ENCODE data around the gene TXK.

Gene TXK

GRCh38 chr4:48035952-48036351, 98.1 kb downstream of the TXK start:
- TF ChIP-seq CTCF (IDR thresholded peaks at IDR 0.05; ENCODE audit: insufficient read depth, low read length, poor library complexity, severe bottlenecking), result no peak
- no peak for TF ChIP-seq EZH2phosphoT487 (conservative IDR thresholded peaks at IDR 0.05; ENCODE audit: low read length)
- Histone ChIP-seq H2AFZ (ENCODE audit: low read depth, low read length, severe bottlenecking) (no peak overlapping the region), H3K27me3 (ENCODE audit: low read length) (no peaks in the 10 kb centered on the region), H3K79me2 (ENCODE audit: insufficient read depth, low read length) (no peaks in the 10 kb centered on the region), H3K27ac (ENCODE audit: low read depth, low read length) (peak overlapping the region; percentile 92), H3K9me2 (replicated peaks; ENCODE audit: insufficient read depth, low read length) (no peaks in the 10 kb centered on the region), H3K4me3 (ENCODE audit: insufficient read depth, low read length, poor library complexity, severe bottlenecking) (no peak overlapping the region), H3K4me2 (ENCODE audit: low read depth, low read length, poor library complexity, severe bottlenecking) (peak overlapping the region; percentile 95), H3K36me3 (ENCODE audit: low read length) (no peaks in the 10 kb centered on the region), H3K9ac (ENCODE audit: low read length) (no peak overlapping the region), H3K9me3 (ENCODE audit: insufficient read depth, low read length) (no peaks in the 10 kb centered on the region), H3F3A (ENCODE audit: insufficient read depth) (peaks cover 31% of the 10 kb centered on the region), H4K20me1 (ENCODE audit: low read depth, low read length) (no peaks in the 10 kb centered on the region)

DNA sequence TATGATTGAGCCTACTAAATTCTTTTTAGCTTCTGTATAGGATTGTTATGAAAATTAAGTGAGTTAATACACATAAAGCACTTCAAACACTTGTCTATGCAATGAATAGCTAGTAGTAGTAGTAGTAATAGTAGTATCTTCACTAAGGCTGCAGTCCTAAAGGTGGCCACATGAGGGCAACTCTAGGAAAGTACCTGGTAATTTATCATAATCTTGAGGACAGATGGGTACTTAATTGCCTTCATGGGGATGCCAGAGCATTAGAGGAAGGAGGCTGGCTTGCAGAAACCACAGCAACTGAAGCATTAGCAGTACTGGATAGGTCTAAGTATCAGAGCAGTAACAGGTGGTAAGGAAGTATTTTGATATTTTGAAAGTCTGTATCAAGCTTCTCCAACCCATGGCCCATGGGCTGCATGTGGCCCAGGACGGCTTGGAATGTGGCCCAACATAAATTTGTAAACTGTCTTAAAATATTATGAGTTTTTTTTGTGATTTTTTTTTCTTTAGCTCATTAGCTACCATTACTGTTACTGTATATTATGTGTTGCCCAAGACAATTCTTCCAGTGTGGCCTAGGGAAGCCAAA, 100.1 kb downstream of the TXK start:
- Histone ChIP-seq H2AFZ (ENCODE audit: low read depth, low read length, severe bottlenecking) (no peak overlapping the region), H3K36me3 (ENCODE audit: low read length) (no peaks in the 10 kb centered on the region), H3K9me3 (ENCODE audit: insufficient read depth, low read length) (no peaks in the 10 kb centered on the region), H3K27ac (ENCODE audit: low read depth, low read length) (peak overlapping the region; percentile 92), H3K79me2 (ENCODE audit: insufficient read depth, low read length) (no peaks in the 10 kb centered on the region), H3K9me2 (replicated peaks; ENCODE audit: insufficient read depth, low read length) (no peaks in the 10 kb centered on the region), H3F3A (ENCODE audit: insufficient read depth) (peaks cover 31% of the 10 kb centered on the region), H4K20me1 (ENCODE audit: low read depth, low read length) (no peaks in the 10 kb centered on the region), H3K9ac (ENCODE audit: low read length) (no peak overlapping the region), H3K27me3 (ENCODE audit: low read length) (no peaks in the 10 kb centered on the region), H3K4me2 (ENCODE audit: low read depth, low read length, poor library complexity, severe bottlenecking) (no peak overlapping the region), H3K4me3 (ENCODE audit: insufficient read depth, low read length, poor library complexity, severe bottlenecking) (no peak overlapping the region)
- TF ChIP-seq EZH2phosphoT487 (conservative IDR thresholded peaks at IDR 0.05; ENCODE audit: low read length) (no peak), CTCF (IDR thresholded peaks at IDR 0.05; ENCODE audit: insufficient read depth, low read length, poor library complexity, severe bottlenecking) (peak; percentile 90)

- Histone ChIP-seq H3K9me3 (ENCODE audit: insufficient read depth, low read length) (no peaks in the 10 kb centered on the region), H3K36me3 (ENCODE audit: low read length) (no peaks in the 10 kb centered on the region)
Observed at GRCh38 chr4:48033412-48033811, 100.6 kb downstream of the TXK start.

More at GRCh38 chr4:48033412-48033811, 100.6 kb downstream of the TXK start:
- no peaks in the 10 kb centered on the region for H3K9me2 ChIP-seq (replicated peaks; ENCODE audit: insufficient read depth, low read length)
- H3K27ac ChIP-seq (ENCODE audit: low read depth, low read length), result no peak overlapping the region
- no peak overlapping the region for H3K9ac ChIP-seq (ENCODE audit: low read length)
- no peak overlapping the region for H3K4me2 ChIP-seq (ENCODE audit: low read depth, low read length, poor library complexity, severe bottlenecking)
- H4K20me1 ChIP-seq (ENCODE audit: low read depth, low read length), result no peaks in the 10 kb centered on the region
- H3K27me3 ChIP-seq (ENCODE audit: low read length), result no peaks in the 10 kb centered on the region
- H2AFZ ChIP-seq (ENCODE audit: low read depth, low read length, severe bottlenecking), result no peak overlapping the region
- TF ChIP-seq CTCF (IDR thresholded peaks at IDR 0.05; ENCODE audit: insufficient read depth, low read length, poor library complexity, severe bottlenecking) (no peak), EZH2phosphoT487 (conservative IDR thresholded peaks at IDR 0.05; ENCODE audit: low read length) (no peak)
- peaks cover 31% of the 10 kb centered on the region for H3F3A ChIP-seq (ENCODE audit: insufficient read depth)
- H3K79me2 ChIP-seq (ENCODE audit: insufficient read depth, low read length), result no peaks in the 10 kb centered on the region
- H3K4me3 ChIP-seq (ENCODE audit: insufficient read depth, low read length, poor library complexity, severe bottlenecking), result no peak overlapping the region
